ENCODE results near the gene SENP6. TPM values are rescaled to one million over a fixed set of nuclear protein-coding genes. Genes with fewer than 3 reads are reported as not detected.

The SENP6 gene
- total and polyA plus RNA-seq, 2 experiments from 2014 or later: 35.9 to 102 TPM

GRCh38 chr6:75751443-75751842, 149.8 kb downstream of the SENP6 start:
- 40% methylated on average over 2 of the region's 2 CpGs for WGBS (ENCODE audit: low lambda C conversion rate, missing lambda C conversion rate)
- Histone ChIP-seq H4K20me1 (ENCODE audit: insufficient read depth, poor library complexity, severe bottlenecking) (no peaks in the 10 kb centered on the region), H3K79me2 (peaks cover 61% of the 10 kb centered on the region), H3K9me2 (replicated peaks; ENCODE audit: insufficient read depth) (no peaks in the 10 kb centered on the region), H3K36me3 (replicated peaks; ENCODE audit: insufficient read depth, low read depth) (no peaks in the 10 kb centered on the region), H3K27me3 (no peaks in the 10 kb centered on the region), H3K9me3 (ENCODE audit: low read depth) (no peaks in the 10 kb centered on the region), H3K4me2 (peak overlapping the region; percentile 71), H3K4me1 (ENCODE audit: insufficient read depth) (peaks cover 18% of the 10 kb centered on the region), H2AFZ (no peak overlapping the region), H3K4me3 (peak overlapping the region; percentile 4), H3K27ac (peak overlapping the region; percentile 100)
- no peak for TF ChIP-seq EZH2 (IDR thresholded peaks at IDR 0.05; ENCODE audit: borderline replicate concordance)
- no peak for TF ChIP-seq CTCF (IDR thresholded peaks at IDR 0.05; ENCODE audit: poor library complexity)
- no peak for DNase-seq (ENCODE audit: low spot score)

DNA sequence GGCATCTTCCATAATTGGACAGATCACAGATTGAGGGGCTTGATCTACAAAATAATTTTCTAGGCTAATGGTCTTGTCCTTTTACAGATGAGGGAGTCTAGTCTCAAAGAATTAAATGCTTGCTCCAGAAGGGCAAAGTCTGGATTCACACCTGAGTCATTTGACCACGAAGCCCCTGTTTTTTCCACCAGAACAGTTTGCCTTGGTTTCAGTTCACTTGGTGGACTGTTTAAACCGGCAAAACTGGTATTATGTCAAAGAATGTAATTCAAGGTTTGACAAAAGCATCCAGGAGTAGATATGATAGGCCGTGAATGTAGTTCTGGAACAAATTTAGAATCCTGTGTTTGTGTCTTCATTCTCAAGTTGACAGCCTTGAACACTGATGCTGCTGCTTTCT, 150.7 kb downstream of the SENP6 start:
- no peaks in the 10 kb centered on the region for H3K27me3 ChIP-seq
- no peaks in the 10 kb centered on the region for H3K9me2 ChIP-seq (replicated peaks; ENCODE audit: insufficient read depth)
- peak overlapping the region; percentile 71 for H3K4me2 ChIP-seq
- TF ChIP-seq EZH2phosphoT487 (IDR thresholded peaks at IDR 0.05; ENCODE audit: low read depth, severe bottlenecking, unreplicated experiment) (no peak), EZH2 (IDR thresholded peaks at IDR 0.05; ENCODE audit: borderline replicate concordance) (no peak), CTCF (IDR thresholded peaks at IDR 0.05; ENCODE audit: poor library complexity) (no peak)
- H3K36me3 ChIP-seq (replicated peaks; ENCODE audit: insufficient read depth, low read depth): no peaks in the 10 kb centered on the region
- H3K4me1 ChIP-seq (ENCODE audit: insufficient read depth): peaks cover 18% of the 10 kb centered on the region
- H3K27ac ChIP-seq: peak overlapping the region; percentile 100
- H3K79me2 ChIP-seq: peaks cover 70% of the 10 kb centered on the region
- 34% methylated on average over 3 of the region's 3 CpGs for WGBS (ENCODE audit: low lambda C conversion rate, missing lambda C conversion rate)
- no peak overlapping the region for H2AFZ ChIP-seq
- H4K20me1 ChIP-seq (ENCODE audit: insufficient read depth, poor library complexity, severe bottlenecking): no peaks in the 10 kb centered on the region
- DNase-seq (ENCODE audit: low spot score): peak; percentile 36
- no peaks in the 10 kb centered on the region for H3K9me3 ChIP-seq (ENCODE audit: low read depth)
- H3K4me3 ChIP-seq: no peak overlapping the region

- no peak overlapping the region for H3K4me2 ChIP-seq
- H3K27me3 ChIP-seq: no peaks in the 10 kb centered on the region
- H3K9me2 ChIP-seq (replicated peaks; ENCODE audit: insufficient read depth): no peaks in the 10 kb centered on the region
- H2AFZ ChIP-seq: no peak overlapping the region
- peaks cover 23% of the 10 kb centered on the region for H3K4me1 ChIP-seq (ENCODE audit: insufficient read depth)
- peaks cover 14% of the 10 kb centered on the region for H4K20me1 ChIP-seq (ENCODE audit: insufficient read depth, poor library complexity, severe bottlenecking)
- H3K79me2 ChIP-seq: peaks cover 97% of the 10 kb centered on the region
- H3K4me3 ChIP-seq: no peak overlapping the region
- no peak for TF ChIP-seq EZH2 (IDR thresholded peaks at IDR 0.05; ENCODE audit: borderline replicate concordance)
- no peak for TF ChIP-seq EZH2phosphoT487 (IDR thresholded peaks at IDR 0.05; ENCODE audit: low read depth, severe bottlenecking, unreplicated experiment)
- no peak for TF ChIP-seq CTCF (IDR thresholded peaks at IDR 0.05; ENCODE audit: poor library complexity)
- DNase-seq (ENCODE audit: low spot score): no peak
- WGBS (ENCODE audit: low lambda C conversion rate, missing lambda C conversion rate): 90% methylated on average over 5 of the region's 5 CpGs
- H3K36me3 ChIP-seq (replicated peaks; ENCODE audit: insufficient read depth, low read depth): no peaks in the 10 kb centered on the region
- no peak overlapping the region for H3K27ac ChIP-seq
- no peaks in the 10 kb centered on the region for H3K9me3 ChIP-seq (ENCODE audit: low read depth)
Observed at GRCh38 chr6:75755704-75756103, 154.0 kb downstream of the SENP6 start.

DNA sequence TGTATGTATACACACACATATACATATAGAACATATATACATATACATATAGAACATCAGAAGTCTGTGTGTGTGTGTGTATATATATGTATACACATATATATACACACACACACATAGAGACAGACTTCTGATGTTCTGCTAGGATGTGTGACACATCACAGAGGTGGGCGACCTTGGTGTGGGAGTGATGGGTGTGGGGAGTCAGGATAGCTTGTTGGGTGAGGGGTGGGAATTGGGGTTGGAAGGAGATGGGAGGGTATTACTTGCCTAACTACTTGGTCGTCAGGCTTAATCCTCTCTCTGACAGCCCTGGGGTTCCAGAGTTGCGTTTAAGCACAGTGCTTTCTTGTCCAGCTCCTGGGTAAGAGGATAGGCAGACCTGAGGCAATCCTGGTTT, 155.6 kb downstream of the SENP6 start:
- Histone ChIP-seq H3K9me2 (replicated peaks; ENCODE audit: insufficient read depth) (no peaks in the 10 kb centered on the region), H3K27ac (no peak overlapping the region), H3K27me3 (no peaks in the 10 kb centered on the region), H3K79me2 (peaks cover 100% of the 10 kb centered on the region), H3K36me3 (replicated peaks; ENCODE audit: insufficient read depth, low read depth) (no peaks in the 10 kb centered on the region), H2AFZ (no peak overlapping the region), H3K4me2 (no peak overlapping the region), H4K20me1 (ENCODE audit: insufficient read depth, poor library complexity, severe bottlenecking) (peaks cover 21% of the 10 kb centered on the region), H3K4me3 (no peak overlapping the region), H3K9me3 (ENCODE audit: low read depth) (no peaks in the 10 kb centered on the region), H3K4me1 (ENCODE audit: insufficient read depth) (peaks cover 28% of the 10 kb centered on the region)
- DNase-seq (ENCODE audit: low spot score): no peak
- TF ChIP-seq CTCF (IDR thresholded peaks at IDR 0.05; ENCODE audit: poor library complexity) (no peak), EZH2 (IDR thresholded peaks at IDR 0.05; ENCODE audit: borderline replicate concordance) (no peak), EZH2phosphoT487 (IDR thresholded peaks at IDR 0.05; ENCODE audit: low read depth, severe bottlenecking, unreplicated experiment) (no peak)
- 77% methylated on average over 3 of the region's 3 CpGs for WGBS (ENCODE audit: low lambda C conversion rate, missing lambda C conversion rate)

All from hepatocyte (in vitro differentiated cells).